Measurements from ENCODE around the gene PTPRD.

Gene PTPRD

GRCh38 chr9:8674536-8674935 lies 1938.3 kb downstream of the PTPRD start:
- no peak overlapping the region for H3K4me3 Mint-ChIP-seq
- H3K27me3 Mint-ChIP-seq, result no peaks in the 10 kb centered on the region
- no peak overlapping the region for H3K27ac Mint-ChIP-seq
- H3K36me3 Mint-ChIP-seq, result no peaks in the 10 kb centered on the region
- no peaks in the 10 kb centered on the region for H3K4me1 Mint-ChIP-seq
- H3K9me3 Mint-ChIP-seq, result no peaks in the 10 kb centered on the region
- no peak for ATAC-seq

- Mint-ChIP-seq H3K9me3 (no peaks in the 10 kb centered on the region), H3K4me3 (no peak overlapping the region), H3K4me1 (no peaks in the 10 kb centered on the region), H3K36me3 (no peaks in the 10 kb centered on the region), H3K27ac (no peak overlapping the region), H3K27me3 (no peaks in the 10 kb centered on the region)
- ATAC-seq, result no peak
These were observed 1939.0 kb downstream of the PTPRD start for GRCh38 chr9:8673830-8674229.

- Mint-ChIP-seq H3K4me3 (no peak overlapping the region), H3K36me3 (no peaks in the 10 kb centered on the region), H3K27me3 (no peaks in the 10 kb centered on the region), H3K4me1 (no peaks in the 10 kb centered on the region), H3K9me3 (no peaks in the 10 kb centered on the region), H3K27ac (no peak overlapping the region)
- ATAC-seq, result no peak
These were observed 1942.1 kb downstream of the PTPRD start for GRCh38 chr9:8670751-8671150.

- no peaks in the 10 kb centered on the region for H3K36me3 Mint-ChIP-seq
- H3K27me3 Mint-ChIP-seq, result no peaks in the 10 kb centered on the region
- H3K27ac Mint-ChIP-seq, result no peak overlapping the region
- ATAC-seq, result no peak
- H3K4me3 Mint-ChIP-seq, result no peak overlapping the region
- no peaks in the 10 kb centered on the region for H3K9me3 Mint-ChIP-seq
- H3K4me1 Mint-ChIP-seq, result no peaks in the 10 kb centered on the region
These were observed 1944.1 kb downstream of the PTPRD start for GRCh38 chr9:8668751-8669150.

- no peak overlapping the region for H3K27ac Mint-ChIP-seq
- no peaks in the 10 kb centered on the region for H3K4me1 Mint-ChIP-seq
- H3K27me3 Mint-ChIP-seq, result no peaks in the 10 kb centered on the region
- no peaks in the 10 kb centered on the region for H3K36me3 Mint-ChIP-seq
- no peaks in the 10 kb centered on the region for H3K9me3 Mint-ChIP-seq
- H3K4me3 Mint-ChIP-seq, result no peak overlapping the region
- ATAC-seq, result no peak
These were observed 1944.6 kb downstream of the PTPRD start for GRCh38 chr9:8668231-8668630.

GRCh38 chr9:8666060-8666459 lies 1946.7 kb downstream of the PTPRD start:
- Mint-ChIP-seq H3K36me3 (no peaks in the 10 kb centered on the region), H3K27me3 (no peaks in the 10 kb centered on the region), H3K4me3 (no peak overlapping the region), H3K27ac (no peak overlapping the region), H3K4me1 (no peaks in the 10 kb centered on the region), H3K9me3 (no peaks in the 10 kb centered on the region)
- ATAC-seq, result no peak

GRCh38 chr9:8660383-8660782 lies 1952.4 kb downstream of the PTPRD start:
- H3K36me3 Mint-ChIP-seq, result no peaks in the 10 kb centered on the region

GRCh38 chr9:8659108-8659507 lies 1953.7 kb downstream of the PTPRD start:
- Mint-ChIP-seq H3K4me3 (no peak overlapping the region), H3K9me3 (no peaks in the 10 kb centered on the region)
- no peak for ATAC-seq

More at GRCh38 chr9:8660383-8660782, 1952.4 kb downstream of the PTPRD start:
- no peaks in the 10 kb centered on the region for H3K9me3 Mint-ChIP-seq
- no peaks in the 10 kb centered on the region for H3K4me1 Mint-ChIP-seq
- no peak overlapping the region for H3K27ac Mint-ChIP-seq
- H3K4me3 Mint-ChIP-seq, result no peak overlapping the region
- H3K27me3 Mint-ChIP-seq, result no peaks in the 10 kb centered on the region
- no peak for ATAC-seq

GRCh38 chr9:8655071-8655470 lies 1957.7 kb downstream of the PTPRD start:
- no peaks in the 10 kb centered on the region for H3K9me3 Mint-ChIP-seq
- no peak overlapping the region for H3K4me3 Mint-ChIP-seq
- H3K27ac Mint-ChIP-seq, result no peak overlapping the region

More at GRCh38 chr9:8659108-8659507, 1953.7 kb downstream of the PTPRD start:
- no peaks in the 10 kb centered on the region for H3K4me1 Mint-ChIP-seq
- no peaks in the 10 kb centered on the region for H3K27me3 Mint-ChIP-seq
- no peaks in the 10 kb centered on the region for H3K36me3 Mint-ChIP-seq
- no peak overlapping the region for H3K27ac Mint-ChIP-seq

GRCh38 chr9:8653855-8654254 lies 1958.9 kb downstream of the PTPRD start:
- no peak for ATAC-seq
- Mint-ChIP-seq H3K4me1 (no peaks in the 10 kb centered on the region), H3K36me3 (no peaks in the 10 kb centered on the region), H3K27ac (no peak overlapping the region), H3K9me3 (no peaks in the 10 kb centered on the region), H3K27me3 (no peaks in the 10 kb centered on the region), H3K4me3 (no peak overlapping the region)

More at GRCh38 chr9:8655071-8655470, 1957.7 kb downstream of the PTPRD start:
- H3K36me3 Mint-ChIP-seq, result no peaks in the 10 kb centered on the region
- ATAC-seq, result no peak
- no peaks in the 10 kb centered on the region for H3K27me3 Mint-ChIP-seq
- no peaks in the 10 kb centered on the region for H3K4me1 Mint-ChIP-seq

GRCh38 chr9:8653111-8653510 lies 1959.7 kb downstream of the PTPRD start:
- Mint-ChIP-seq H3K27ac (no peak overlapping the region), H3K4me3 (no peak overlapping the region), H3K36me3 (no peaks in the 10 kb centered on the region), H3K27me3 (no peaks in the 10 kb centered on the region), H3K4me1 (no peaks in the 10 kb centered on the region), H3K9me3 (no peaks in the 10 kb centered on the region)
- no peak for ATAC-seq

GRCh38 chr9:8652255-8652654 lies 1960.5 kb downstream of the PTPRD start:
- Mint-ChIP-seq H3K4me1 (no peaks in the 10 kb centered on the region), H3K9me3 (no peaks in the 10 kb centered on the region), H3K27ac (no peak overlapping the region), H3K4me3 (no peak overlapping the region), H3K36me3 (no peaks in the 10 kb centered on the region), H3K27me3 (no peaks in the 10 kb centered on the region)
- no peak for ATAC-seq

GRCh38 chr9:8651846-8652215 lies 1961.0 kb downstream of the PTPRD start:
- H3K4me1 Mint-ChIP-seq, result no peaks in the 10 kb centered on the region
- no peaks in the 10 kb centered on the region for H3K27me3 Mint-ChIP-seq
- no peak overlapping the region for H3K27ac Mint-ChIP-seq
- H3K36me3 Mint-ChIP-seq, result no peaks in the 10 kb centered on the region
- no peak for ATAC-seq
- no peaks in the 10 kb centered on the region for H3K9me3 Mint-ChIP-seq
- H3K4me3 Mint-ChIP-seq, result no peak overlapping the region

- Mint-ChIP-seq H3K27me3 (no peaks in the 10 kb centered on the region), H3K36me3 (no peaks in the 10 kb centered on the region), H3K9me3 (no peaks in the 10 kb centered on the region), H3K27ac (no peak overlapping the region), H3K4me3 (no peak overlapping the region), H3K4me1 (no peaks in the 10 kb centered on the region)
- ATAC-seq, result no peak
These were observed 1961.5 kb downstream of the PTPRD start for GRCh38 chr9:8651070-8651845.

GRCh38 chr9:8649807-8650206 lies 1963.0 kb downstream of the PTPRD start:
- Mint-ChIP-seq H3K4me1 (no peaks in the 10 kb centered on the region), H3K9me3 (no peaks in the 10 kb centered on the region), H3K4me3 (no peak overlapping the region), H3K36me3 (no peaks in the 10 kb centered on the region), H3K27ac (no peak overlapping the region), H3K27me3 (no peaks in the 10 kb centered on the region)
- no peak for ATAC-seq

- Mint-ChIP-seq H3K9me3 (no peaks in the 10 kb centered on the region), H3K27me3 (no peaks in the 10 kb centered on the region), H3K4me3 (no peak overlapping the region), H3K36me3 (no peaks in the 10 kb centered on the region), H3K4me1 (no peaks in the 10 kb centered on the region), H3K27ac (no peak overlapping the region)
- ATAC-seq, result no peak
These were observed 1963.6 kb downstream of the PTPRD start for GRCh38 chr9:8649160-8649559.
